ENCODE results near the gene C1QL1.

Gene C1QL1

GRCh38 chr17:44992242-44992939 is 24.3 kb upstream of the C1QL1 start:
- no peak for DNase-seq (ENCODE audit: low read depth, low spot score)
- no peak overlapping the region for H3K4me3 ChIP-seq (ENCODE audit: low read length)

DNA sequence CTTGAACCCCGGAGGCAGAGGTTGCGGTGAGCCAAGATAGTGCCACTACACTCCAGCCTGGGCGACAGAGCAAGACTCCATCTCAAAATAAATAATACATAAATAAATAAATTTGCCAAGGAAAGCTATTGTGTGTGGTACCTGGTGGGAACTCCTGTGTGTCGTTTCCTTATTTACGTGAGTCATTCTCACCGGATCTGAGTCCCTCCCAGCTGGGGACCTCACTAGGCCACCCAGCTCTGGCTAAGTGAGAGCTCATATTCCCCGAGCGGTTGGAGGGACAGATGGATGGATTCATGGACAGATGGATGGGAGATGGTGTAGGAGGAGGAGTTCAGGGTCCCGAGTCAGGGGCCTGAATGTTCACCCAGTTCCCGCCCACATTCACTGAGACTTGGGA is 22.9 kb upstream of the C1QL1 start:
- H3K4me3 ChIP-seq (ENCODE audit: low read length): no peak overlapping the region
- DNase-seq (ENCODE audit: low read depth, low spot score): no peak

- no peak for DNase-seq (ENCODE audit: low read depth, low spot score)
- no peak overlapping the region for H3K4me3 ChIP-seq (ENCODE audit: low read length)
These were observed 21.5 kb upstream of the C1QL1 start for GRCh38 chr17:44989552-44990138.

DNA sequence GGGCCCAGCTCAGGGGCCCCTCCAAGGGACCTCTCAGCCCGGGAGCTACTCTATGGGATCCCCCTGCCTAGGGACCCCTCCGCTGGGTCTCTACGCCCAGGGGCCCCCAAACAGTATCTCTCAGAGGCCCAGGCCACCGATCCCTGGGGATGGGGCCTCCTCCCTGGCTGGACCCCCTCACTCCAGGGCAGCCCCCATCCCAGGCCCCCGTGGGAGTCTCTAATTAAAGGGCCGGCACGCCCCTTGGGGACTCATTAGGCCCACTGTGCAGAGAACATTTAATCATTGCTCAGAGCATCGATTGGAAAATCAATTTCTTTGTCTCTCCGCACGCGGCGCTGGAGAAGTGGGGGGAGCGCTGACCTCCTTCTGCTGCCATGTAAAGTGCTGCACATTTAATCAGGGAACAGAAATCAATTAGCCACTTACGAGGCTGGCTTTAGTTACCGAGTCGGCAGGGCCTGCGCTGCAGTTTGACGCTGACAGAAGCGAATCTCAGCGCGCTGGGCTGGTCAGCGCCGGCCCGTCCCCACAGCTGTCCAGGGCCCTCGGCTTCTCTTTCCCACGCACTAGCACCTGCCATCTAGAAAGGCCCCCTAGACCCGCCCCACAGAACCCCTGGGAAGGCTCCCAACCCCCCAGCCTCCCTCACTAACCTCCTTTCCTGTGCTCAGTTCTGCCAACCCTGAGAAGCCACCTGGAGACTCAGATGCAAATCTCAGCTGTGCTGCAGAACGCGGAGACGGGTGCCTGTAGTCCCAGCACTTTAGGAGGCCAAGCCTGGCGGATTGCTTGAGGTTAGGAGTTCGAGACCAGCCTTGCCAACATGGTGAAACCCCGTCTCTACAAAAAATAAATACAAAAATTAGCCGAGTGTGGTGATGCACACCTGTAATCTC is 20.2 kb upstream of the C1QL1 start:
- DNase-seq (ENCODE audit: low read depth, low spot score): no peak

DNA sequence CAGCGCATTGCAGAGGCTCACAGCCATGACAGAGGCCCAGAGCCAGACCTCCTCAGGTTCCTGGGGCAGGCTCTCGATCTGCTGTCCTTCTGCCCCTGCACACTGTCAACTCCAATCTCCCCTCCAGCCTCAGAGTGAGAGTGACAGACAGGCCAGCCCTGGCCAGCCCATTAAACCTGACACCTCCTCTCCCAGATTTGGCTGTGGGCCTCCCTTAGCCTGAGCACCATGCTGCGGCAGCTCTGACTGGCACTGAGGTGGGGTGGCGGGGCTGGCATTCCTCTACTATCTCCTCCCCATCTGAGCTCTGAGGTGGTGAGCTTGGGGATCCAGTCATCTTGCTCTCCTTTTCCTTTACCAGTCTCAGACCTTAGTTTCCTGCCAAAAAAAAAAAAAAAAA is 15.5 kb upstream of the C1QL1 start:
- no peak for DNase-seq (ENCODE audit: low read depth, low spot score)
- no peak overlapping the region for H3K4me3 ChIP-seq (ENCODE audit: low read length)

More for the DNA sequence above, 20.2 kb upstream of the C1QL1 start:
- no peak overlapping the region for H3K4me3 ChIP-seq (ENCODE audit: low read length)

DNA sequence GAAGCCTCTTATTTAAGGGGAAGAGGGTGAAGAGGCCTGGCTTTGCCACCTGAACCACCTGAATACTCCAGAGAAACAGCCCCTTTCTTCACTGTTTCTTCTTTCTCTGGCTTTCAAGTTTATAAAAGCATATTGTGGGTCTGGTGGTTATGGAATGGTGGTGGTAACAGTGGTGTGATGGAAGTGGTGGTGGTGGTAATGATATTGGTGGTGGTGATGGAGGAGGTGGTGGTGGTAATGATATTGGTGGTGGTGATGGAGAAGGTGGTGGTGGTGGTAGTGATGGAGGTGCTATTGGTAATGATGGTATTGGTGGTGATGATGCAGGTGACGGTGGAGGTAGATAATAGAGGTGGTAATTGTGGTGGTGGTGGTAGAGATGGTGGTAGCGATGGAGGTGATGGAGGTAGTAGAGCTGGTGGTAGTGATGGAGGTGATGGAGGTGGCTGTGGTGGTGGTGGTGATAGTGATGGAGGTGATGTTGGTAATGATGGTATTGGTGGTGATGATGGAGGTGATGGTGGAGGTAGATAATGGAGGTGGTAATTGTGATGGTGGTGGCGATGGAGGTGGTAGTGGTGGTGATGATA is 14.1 kb upstream of the C1QL1 start:
- no peak overlapping the region for H3K4me3 ChIP-seq (ENCODE audit: low read length)
- DNase-seq (ENCODE audit: low read depth, low spot score): no peak

- no peak for DNase-seq (ENCODE audit: low read depth, low spot score)
- H3K4me3 ChIP-seq (ENCODE audit: low read length): no peak overlapping the region
These were observed 13.3 kb upstream of the C1QL1 start for GRCh38 chr17:44981221-44981968.

- no peak overlapping the region for H3K4me3 ChIP-seq (ENCODE audit: low read length)
- no peak for DNase-seq (ENCODE audit: low read depth, low spot score)
These were observed 11.4 kb upstream of the C1QL1 start for GRCh38 chr17:44979426-44979995.

DNA sequence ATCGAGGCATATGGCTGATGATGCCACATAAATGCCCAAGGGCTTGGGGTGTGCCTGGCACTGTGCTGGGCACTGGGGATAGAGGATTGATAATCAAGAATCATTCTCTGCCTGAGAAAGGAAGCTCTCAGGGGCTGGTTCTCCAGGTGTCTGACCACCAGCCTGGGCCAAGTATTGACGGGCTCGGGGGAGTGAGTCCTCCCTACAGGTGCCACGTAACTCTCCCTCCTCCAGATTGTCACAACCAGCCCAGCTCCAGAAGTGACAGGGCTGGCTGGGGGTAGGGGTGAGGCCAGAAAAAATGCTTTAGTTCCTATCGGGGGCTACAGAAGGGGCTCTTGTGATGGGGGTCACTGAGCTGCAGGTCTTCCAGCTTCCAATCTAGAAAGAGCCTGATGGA is 10.7 kb upstream of the C1QL1 start:
- no peak overlapping the region for H3K4me3 ChIP-seq (ENCODE audit: low read length)

DNA sequence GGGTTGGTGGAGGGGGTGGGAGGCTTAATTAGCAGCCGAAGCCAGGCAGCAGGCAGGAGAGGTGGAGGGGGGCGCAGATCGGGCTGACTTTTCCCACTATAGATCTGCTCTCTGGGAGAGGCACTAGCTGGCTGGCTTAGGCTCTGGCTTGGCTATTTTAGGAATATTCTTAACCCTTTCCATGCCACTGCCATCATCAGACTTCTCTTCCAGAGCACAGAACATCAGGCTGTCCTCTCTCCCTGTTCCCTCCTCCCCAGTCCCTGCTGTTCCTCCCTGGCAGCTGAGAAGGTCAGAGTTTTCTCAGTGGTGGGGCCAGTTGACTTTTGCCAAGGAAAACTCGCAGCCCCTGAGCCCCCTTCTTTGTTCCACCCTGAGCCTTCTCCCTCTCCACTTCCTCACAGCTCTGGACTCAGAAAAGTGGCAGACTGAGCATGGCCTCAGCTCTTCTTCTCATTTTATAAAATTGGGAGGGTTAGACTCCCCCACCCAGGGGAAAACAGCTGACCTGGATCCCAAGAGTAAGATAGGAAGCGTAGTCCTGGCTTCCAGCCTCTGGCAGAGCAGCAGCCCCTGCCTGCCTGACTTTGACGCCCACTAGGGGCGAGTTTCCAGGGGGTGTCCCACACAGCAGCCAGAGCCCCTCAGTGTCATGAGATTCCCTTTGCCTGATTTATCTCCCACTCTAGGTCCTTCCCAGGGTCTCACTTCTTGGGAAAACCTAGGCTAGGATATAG is 9.9 kb upstream of the C1QL1 start:
- no peak for DNase-seq (ENCODE audit: low read depth, low spot score)
- H3K4me3 ChIP-seq (ENCODE audit: low read length): no peak overlapping the region

More for the DNA sequence above, 10.7 kb upstream of the C1QL1 start:
- no peak for DNase-seq (ENCODE audit: low read depth, low spot score)

DNA sequence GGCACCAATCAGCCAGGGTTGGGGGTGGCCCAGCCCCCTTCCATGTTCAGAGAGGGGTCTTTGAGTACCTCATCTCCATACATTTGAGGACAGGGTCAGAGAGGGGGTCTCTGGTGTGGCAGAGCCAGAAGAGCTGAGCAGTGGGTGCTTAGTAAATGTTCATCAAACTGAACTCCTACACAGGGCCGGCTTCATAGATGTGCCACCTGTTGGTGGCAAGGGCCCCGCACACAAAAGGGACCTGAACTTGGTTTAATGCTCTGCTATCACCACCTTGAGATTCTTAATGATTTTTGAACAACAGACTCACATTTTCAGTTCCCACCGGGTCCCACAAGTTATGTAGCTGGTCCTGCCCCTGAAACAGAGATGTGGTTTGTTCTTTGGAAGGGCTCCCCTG is 9.0 kb upstream of the C1QL1 start:
- DNase-seq (ENCODE audit: low read depth, low spot score): peak; percentile 36
- no peak overlapping the region for H3K4me3 ChIP-seq (ENCODE audit: low read length)

DNA sequence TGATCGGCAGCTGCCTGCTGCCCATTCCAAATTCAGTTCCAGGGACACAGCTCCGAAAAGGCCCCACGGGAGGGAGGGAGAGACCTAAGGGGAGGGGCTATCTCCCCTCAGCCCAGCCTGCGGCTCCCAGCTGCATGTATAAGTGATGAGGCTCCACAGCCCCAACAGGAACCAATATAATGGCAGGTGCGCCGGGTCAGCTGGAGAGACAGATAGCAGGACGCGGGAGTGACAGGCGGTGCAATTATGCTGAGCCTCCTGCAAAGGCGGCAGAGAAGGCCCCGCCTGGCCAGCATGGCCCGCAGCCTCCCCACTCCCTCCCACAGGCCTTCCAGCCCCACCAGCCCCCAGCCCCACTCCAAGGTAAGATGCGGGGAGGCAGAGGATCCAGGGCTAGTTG is 8.1 kb upstream of the C1QL1 start:
- no peak for DNase-seq (ENCODE audit: low read depth, low spot score)
- no peak overlapping the region for H3K4me3 ChIP-seq (ENCODE audit: low read length)

DNA sequence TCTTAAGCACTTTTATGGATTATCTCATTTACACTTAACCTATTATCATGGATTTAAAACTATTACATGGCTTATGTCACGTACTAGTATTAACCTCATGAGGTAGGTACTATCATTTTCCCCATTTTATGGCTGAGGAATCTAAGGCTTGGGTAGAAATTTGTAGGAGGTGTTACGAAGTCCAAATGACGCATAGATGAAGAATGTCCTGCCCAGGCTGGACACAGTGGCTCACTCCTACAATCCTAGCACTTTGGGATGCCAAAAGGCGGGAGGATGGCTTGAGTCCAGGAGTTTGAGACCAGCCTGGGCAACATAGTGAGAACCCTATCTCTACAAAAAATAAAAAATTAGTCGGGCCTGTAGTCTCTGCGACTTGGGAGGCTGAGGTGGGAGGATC is 4.8 kb upstream of the C1QL1 start:
- no peak for DNase-seq (ENCODE audit: low read depth, low spot score)
- H3K4me3 ChIP-seq (ENCODE audit: low read length): no peak overlapping the region

DNA sequence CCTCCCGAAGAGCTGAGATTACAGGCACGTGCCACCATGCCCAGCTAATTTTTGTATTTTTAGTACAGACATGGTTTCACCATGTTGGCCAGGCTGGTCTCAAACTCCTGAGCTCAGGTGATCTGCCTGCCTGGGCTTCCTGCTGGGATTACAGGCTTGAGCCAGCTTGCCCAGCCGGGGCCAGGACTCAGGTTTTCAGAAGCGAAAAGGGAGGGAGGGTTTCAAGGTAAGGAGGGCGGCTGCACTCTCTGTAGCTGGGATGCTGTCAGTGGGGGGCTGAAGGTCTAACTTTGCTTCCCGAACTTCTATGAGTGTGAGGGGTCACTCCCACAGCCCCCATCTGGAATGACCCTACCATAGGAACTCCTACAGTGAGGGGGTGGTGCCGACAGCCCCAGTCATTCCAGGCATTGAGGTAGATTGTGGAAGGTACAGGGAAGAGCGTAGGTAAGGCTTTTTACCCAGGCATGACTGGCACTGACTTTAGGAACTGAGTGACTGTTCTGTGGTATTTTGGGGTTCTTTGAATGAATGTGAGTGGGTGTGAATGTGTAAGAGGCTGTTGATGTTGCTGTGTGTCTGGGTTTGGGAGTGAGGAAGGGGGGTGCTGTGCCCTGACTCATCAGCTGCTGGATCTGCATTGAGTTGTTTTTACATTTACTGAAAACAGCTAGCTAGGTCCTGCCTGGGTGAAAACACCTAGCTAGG is 3.8 kb upstream of the C1QL1 start:
- H3K4me3 ChIP-seq (ENCODE audit: low read length): no peak overlapping the region
- no peak for DNase-seq (ENCODE audit: low read depth, low spot score)

GRCh38 chr17:44970136-44970741 is 2.1 kb upstream of the C1QL1 start:
- DNase-seq (ENCODE audit: low read depth, low spot score): no peak
- H3K4me3 ChIP-seq (ENCODE audit: low read length): peak overlapping the region; percentile 47

DNA sequence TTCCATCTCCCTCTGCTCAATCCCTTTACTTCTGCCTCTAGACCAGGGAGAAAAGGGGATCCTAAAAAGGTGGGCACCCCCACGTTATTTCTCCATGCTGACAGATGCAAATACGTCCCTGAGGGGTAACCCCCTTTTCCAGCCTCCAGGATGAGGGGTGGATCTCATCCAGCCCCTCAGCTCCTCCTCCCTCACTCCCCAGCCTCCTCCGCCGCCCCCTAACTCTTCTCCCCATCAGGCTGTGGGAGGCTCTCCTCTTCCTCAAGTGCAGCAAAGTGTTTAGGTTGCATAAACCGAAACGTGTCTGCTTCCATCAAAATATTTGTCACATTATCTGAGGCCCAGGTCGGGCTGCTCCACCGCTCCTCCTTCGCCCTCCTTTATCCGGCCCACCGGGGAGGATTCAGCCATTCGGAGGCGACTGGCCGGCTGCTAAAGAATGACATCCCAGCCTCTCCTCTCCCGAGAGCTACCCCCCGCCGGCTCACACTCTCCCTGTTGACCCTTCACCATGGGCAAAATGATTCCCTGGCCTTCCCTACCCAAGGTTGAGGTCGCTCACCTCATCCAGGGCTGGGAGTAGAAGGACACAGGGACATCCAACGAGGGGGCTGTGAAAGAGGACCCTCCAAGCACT is 1.2 kb upstream of the C1QL1 start:
- no peak for DNase-seq (ENCODE audit: low read depth, low spot score)
- H3K4me3 ChIP-seq (ENCODE audit: low read length): no peak overlapping the region

DNA sequence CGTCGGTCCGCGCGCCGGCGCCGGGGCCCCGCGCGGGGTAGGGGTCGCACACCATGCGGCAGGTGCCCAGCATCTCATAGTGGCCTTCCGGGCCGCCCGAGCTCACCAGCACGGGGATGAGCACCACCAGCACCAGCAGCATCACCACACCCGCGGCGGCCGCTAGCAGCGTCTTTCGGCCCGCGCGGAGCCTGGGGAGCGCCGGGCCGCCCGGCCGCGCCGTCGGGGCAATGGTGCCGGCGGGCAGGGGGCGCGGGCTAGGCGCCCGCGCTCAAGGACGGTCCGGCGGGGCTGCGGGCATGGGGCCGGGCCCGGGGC is 237 bp downstream of the C1QL1 start:
- H3K4me3 ChIP-seq (ENCODE audit: low read length): peak overlapping the region; percentile 13; the same call in 1 of the 2 replicates

More for the DNA sequence above, 237 bp downstream of the C1QL1 start:
- no peak for DNase-seq (ENCODE audit: low read depth, low spot score)

Measured in Jurkat, Clone E6-1 (cell line).